HFFc6 (cell line): ENCODE data around the gene ATP9B. TPM values are rescaled to one million over a fixed set of nuclear protein-coding genes. Genes with fewer than 3 reads are reported as not detected.

Experiments used
- DNase-seq: peaks from one replicate; pipeline ENCODE4 v3.0.0-alpha.2; 2018
- H3K27ac Mint-ChIP-seq: 2 replicates; pipeline ENCODE4 v1.8.0; 2020; ENCODE audit warnings: mild to moderate bottlenecking, mixed read lengths
- H3K27me3 Mint-ChIP-seq: 2 replicates; pipeline ENCODE4 v1.8.0; 2021; ENCODE audit warnings: mild to moderate bottlenecking, moderate library complexity, mixed read lengths; ENCODE audit not compliant: insufficient read depth
- H3K36me3 Mint-ChIP-seq: 2 replicates; pipeline ENCODE4 v1.8.0; 2021; ENCODE audit warnings: low read depth, mixed read lengths
- H3K4me1 Mint-ChIP-seq: 2 replicates; pipeline ENCODE4 v1.8.0; 2020; ENCODE audit warnings: low read depth, mixed read lengths
- H3K4me3 Mint-ChIP-seq: 2 replicates; pipeline ENCODE4 v1.8.0; 2020; ENCODE audit warnings: mild to moderate bottlenecking, moderate library complexity, mixed read lengths
- H3K9me3 Mint-ChIP-seq: 2 replicates; pipeline ENCODE4 v1.8.0; 2020; ENCODE audit warnings: mild to moderate bottlenecking, mixed read lengths
- CTCF ChIP-seq: fragments of 200-600 bp; sonication (generic); IDR thresholded peaks from 2 replicates; pipeline ENCODE4 v1.5.0; 2021; ENCODE audit warnings: antibody characterized with exemption, mild to moderate bottlenecking
- total RNA-seq, 6 experiments: library from RNA; stranded (reverse); fragmentation: NEBNext Ultra II Directional; extraction: Animal tissue kit (Norgen Biotek cat#: 25700); gene quantifications; 2 replicates in 1 of 6; 3 replicates in 5 of 6; pipeline ENCODE4 v1.2.3, GENCODE V29; 2021

Gene ATP9B
- total RNA-seq, 6 experiments from 2014 or later: 9.0 to 11.2 (median 10.5) TPM

GRCh38 chr18:79211844-79212243, 142.7 kb downstream of the ATP9B start:
- Mint-ChIP-seq H3K36me3 (peaks cover 13% of the 10 kb centered on the region), H3K27me3 (no peaks in the 10 kb centered on the region), H3K4me3 (no peak overlapping the region), H3K4me1 (peaks cover 9% of the 10 kb centered on the region), H3K27ac (peak overlapping the region; percentile 27), H3K9me3 (no peaks in the 10 kb centered on the region)
- TF ChIP-seq CTCF: no peak
- DNase-seq: no peak

- Mint-ChIP-seq H3K4me1 (peaks cover 9% of the 10 kb centered on the region), H3K36me3 (peaks cover 8% of the 10 kb centered on the region), H3K9me3 (no peaks in the 10 kb centered on the region), H3K27ac (no peak overlapping the region), H3K27me3 (peaks cover 2% of the 10 kb centered on the region; the same call in 1 of the 2 replicates), H3K4me3 (no peak overlapping the region)
- no peak for DNase-seq
- TF ChIP-seq CTCF: no peak
Observed at GRCh38 chr18:79214056-79214455, 144.9 kb downstream of the ATP9B start.

GRCh38 chr18:79216176-79216575, 147.0 kb downstream of the ATP9B start:
- peaks cover 9% of the 10 kb centered on the region for H3K4me1 Mint-ChIP-seq
- H3K27ac Mint-ChIP-seq: no peak overlapping the region
- H3K27me3 Mint-ChIP-seq: peaks cover 3% of the 10 kb centered on the region; the same call in 1 of the 2 replicates
- no peaks in the 10 kb centered on the region for H3K9me3 Mint-ChIP-seq
- peaks cover 8% of the 10 kb centered on the region for H3K36me3 Mint-ChIP-seq
- TF ChIP-seq CTCF: no peak
- H3K4me3 Mint-ChIP-seq: no peak overlapping the region
- DNase-seq: no peak

- Mint-ChIP-seq H3K27ac (no peak overlapping the region), H3K36me3 (peaks cover 8% of the 10 kb centered on the region), H3K9me3 (no peaks in the 10 kb centered on the region), H3K4me3 (no peak overlapping the region), H3K4me1 (no peaks in the 10 kb centered on the region), H3K27me3 (peaks cover 3% of the 10 kb centered on the region; the same call in 1 of the 2 replicates)
- no peak for TF ChIP-seq CTCF
- DNase-seq: no peak
Observed at GRCh38 chr18:79217979-79218604, 148.9 kb downstream of the ATP9B start.

GRCh38 chr18:79218605-79219190, 149.5 kb downstream of the ATP9B start:
- no peak for DNase-seq
- Mint-ChIP-seq H3K4me1 (no peaks in the 10 kb centered on the region), H3K36me3 (peaks cover 8% of the 10 kb centered on the region), H3K27me3 (peaks cover 3% of the 10 kb centered on the region), H3K4me3 (no peak overlapping the region), H3K9me3 (no peaks in the 10 kb centered on the region), H3K27ac (no peak overlapping the region)
- no peak for TF ChIP-seq CTCF
